Caco-2 (cell line): ENCODE measurements around the gene IPO4. TPM values are rescaled to one million over a fixed set of nuclear protein-coding genes. Genes with fewer than 3 reads are reported as not detected.

Experiments used
- BruUV-seq: library from RNA; stranded (reverse); fragments of 400-500 nt; replicated peaks from 2 replicates; lab custom pipeline; 2021; lab: Mats Ljungman, UMichigan
- CTCF ChIA-PET: fragments of 300-600 bp; sonication (Branson Sonifier 250); formaldehyde crosslinking; loops from one replicate; lab custom pipeline; 2022; ENCODE audit warnings: antibody characterized with exemption; lab: Charles Lee
- POLR2A ChIA-PET: fragments of 300-600 bp; sonication (Branson Sonifier 250); formaldehyde crosslinking; loops from one replicate; lab custom pipeline; 2022; ENCODE audit warnings: antibody characterized with exemption; lab: Charles Lee
- DNase-seq, 2 experiments: peaks; one replicate each; pipeline versions ENCODE4 v3.0.0 to v3.0.0-alpha.2; 2020 to 2022
- H3K27me3 ChIP-seq: replicated peaks from 2 replicates; pipeline ENCODE4 v1.6.0; 2011; ENCODE audit warnings: low read length; ENCODE audit not compliant: control insufficient read depth, insufficient read depth
- H3K36me3 ChIP-seq: 2 replicates; pipeline ENCODE4 v1.5.1; 2011; ENCODE audit warnings: low read length; ENCODE audit not compliant: control insufficient read depth, insufficient read depth
- H3K4me1 ChIP-seq: fragments of 250-450 bp; sonication (Bioruptor Pico); 2 replicates; pipeline ENCODE4 v1.5.1; 2020; ENCODE audit warnings: mild to moderate bottlenecking
- H3K4me3 ChIP-seq: 2 replicates; pipeline ENCODE4 v1.5.1; 2011; ENCODE audit warnings: low read depth, mild to moderate bottlenecking, control low read depth, low read length
- H3K9me3 ChIP-seq: fragments of 250-450 bp; sonication (Bioruptor Pico); 2 replicates; pipeline ENCODE4 v1.5.1; 2020; ENCODE audit warnings: mild to moderate bottlenecking, moderate library complexity
- H3K27ac Mint-ChIP-seq: one replicate; pipeline ENCODE4 v1.8.0; 2022; ENCODE audit warnings: mixed read lengths; ENCODE audit not compliant: unreplicated experiment
- H3K27me3 Mint-ChIP-seq: one replicate; pipeline ENCODE4 v1.8.0; 2022; ENCODE audit warnings: mixed read lengths; ENCODE audit not compliant: insufficient read depth, unreplicated experiment
- H3K36me3 Mint-ChIP-seq: one replicate; pipeline ENCODE4 v1.8.0; 2022; ENCODE audit warnings: mild to moderate bottlenecking, mixed read lengths; ENCODE audit not compliant: insufficient read depth, unreplicated experiment
- H3K4me1 Mint-ChIP-seq: one replicate; pipeline ENCODE4 v1.8.0; 2022; ENCODE audit warnings: low read depth, mixed read lengths; ENCODE audit not compliant: unreplicated experiment
- H3K4me3 Mint-ChIP-seq: one replicate; pipeline ENCODE4 v1.8.0; 2022; ENCODE audit warnings: mild to moderate bottlenecking, moderate library complexity, mixed read lengths; ENCODE audit not compliant: unreplicated experiment
- H3K9me3 Mint-ChIP-seq: one replicate; pipeline ENCODE4 v1.8.0; 2022; ENCODE audit warnings: mixed read lengths; ENCODE audit not compliant: unreplicated experiment
- CTCF ChIP-seq, 2 experiments: fragments of 200-600 bp in 1 of 2; IDR thresholded peaks; 1 replicate in 1 of 2; 2 replicates in 1 of 2; pipeline versions ENCODE4 v1.5.1 to v1.8.0; 2011 to 2022; ENCODE audit warnings: antibody characterized with exemption in 1 of 2, control low read depth in 1 of 2, inconsistent platforms in 1 of 2, low read depth in 1 of 2, low read length in 1 of 2, mild to moderate bottlenecking in 1 of 2, moderate library complexity in 1 of 2; ENCODE audit not compliant: insufficient read depth in 1 of 2, severe bottlenecking in 1 of 2, unreplicated experiment in 1 of 2
- intact Hi-C: fragments of 100-400 bp; cut with micrococcal nuclease; formaldehyde crosslinking; loops from one replicate; pipeline ENCODE4 v1.10.0; 2022; ENCODE audit not compliant: unreplicated experiment
- total RNA-seq: library from RNA; stranded (reverse); gene quantifications from 2 replicates; pipeline ENCODE4 v1.2.3, GENCODE V29; 2022

Gene IPO4
- total RNA-seq, 1 experiment from 2014 or later = 85.4 TPM

DNA sequence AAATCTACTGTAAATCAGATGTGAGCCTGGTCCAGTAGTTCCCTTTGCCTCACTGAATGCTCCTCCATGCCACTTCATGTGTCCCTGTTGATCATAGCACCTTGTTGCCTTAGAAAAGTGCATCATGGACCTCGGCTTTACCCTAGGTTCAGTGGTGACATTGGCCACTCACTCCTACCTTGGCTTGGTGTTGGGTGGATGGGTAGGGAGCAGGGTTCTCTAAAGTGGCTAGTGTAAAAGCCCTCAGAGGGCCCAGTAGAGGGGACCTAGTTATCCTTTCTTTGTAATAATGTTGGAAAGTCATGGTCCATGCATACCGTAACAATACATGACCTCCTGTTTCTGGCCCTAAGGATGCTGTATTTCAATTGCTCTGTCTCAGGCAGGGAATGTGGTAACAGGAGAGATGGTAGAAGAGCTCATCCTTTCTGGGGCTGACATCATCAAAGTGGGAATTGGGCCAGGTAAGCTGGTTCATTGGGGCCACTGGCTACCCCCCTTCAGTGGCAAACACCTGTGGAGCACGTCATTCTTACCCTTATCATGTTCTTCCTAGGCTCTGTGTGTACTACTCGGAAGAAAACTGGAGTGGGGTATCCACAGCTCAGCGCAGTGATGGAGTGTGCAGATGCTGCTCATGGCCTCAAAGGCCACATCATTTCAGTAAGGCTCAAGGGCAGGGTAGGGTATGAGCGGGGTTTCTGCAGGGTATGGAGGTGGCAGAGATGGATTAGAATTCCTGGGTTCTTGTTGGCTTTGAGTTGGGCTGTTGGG is 48.3 kb upstream of the IPO4 start:
- CTCF ChIA-PET = no interaction called here

GRCh38 chr14:24235804-24236688 is 47.4 kb upstream of the IPO4 start:
- no peaks in the 10 kb centered on the region for H3K27me3 Mint-ChIP-seq
- Histone ChIP-seq H3K27me3 (no peaks in the 10 kb centered on the region), H3K9me3 (no peaks in the 10 kb centered on the region), H3K4me3 (no peak overlapping the region), H3K36me3 (peaks cover 5% of the 10 kb centered on the region), H3K4me1 (no peaks in the 10 kb centered on the region)
- CTCF ChIA-PET = no interaction called here
- POLR2A ChIA-PET = no interaction called here
- DNase-seq = no peak
- H3K9me3 Mint-ChIP-seq = no peaks in the 10 kb centered on the region
- intact Hi-C loops = no loop called here
- no peak overlapping the region for H3K4me3 Mint-ChIP-seq
- H3K36me3 Mint-ChIP-seq = peaks cover 46% of the 10 kb centered on the region
- no peak overlapping the region for H3K27ac Mint-ChIP-seq
- no peak for TF ChIP-seq CTCF (IDR thresholded peaks at IDR 0.05; ENCODE audit: insufficient read depth in 1 of 2, low read depth in 1 of 2, low read length in 1 of 2, severe bottlenecking in 1 of 2, unreplicated experiment in 1 of 2)
- peaks cover 9% of the 10 kb centered on the region for H3K4me1 Mint-ChIP-seq
- BruUV-seq = no TSS peak

More for the DNA sequence above, 48.3 kb upstream of the IPO4 start:
- no peaks in the 10 kb centered on the region for H3K27me3 ChIP-seq
- H3K4me3 ChIP-seq = no peak overlapping the region
- H3K9me3 Mint-ChIP-seq = no peaks in the 10 kb centered on the region
- intact Hi-C loops = no loop called here
- no TSS peak for BruUV-seq
- H3K36me3 ChIP-seq = peaks cover 5% of the 10 kb centered on the region
- peaks cover 50% of the 10 kb centered on the region for H3K36me3 Mint-ChIP-seq
- no peak for DNase-seq
- POLR2A ChIA-PET = interaction anchor here (1.5 kb wide), 1 partner anchor 23 kb away, joined by 4 read pairs; no protein-coding TSS in a partner anchor
- no peaks in the 10 kb centered on the region for H3K9me3 ChIP-seq
- peaks cover 9% of the 10 kb centered on the region for H3K4me1 Mint-ChIP-seq
- no peak overlapping the region for H3K4me3 Mint-ChIP-seq
- no peak overlapping the region for H3K27ac Mint-ChIP-seq
- no peaks in the 10 kb centered on the region for H3K27me3 Mint-ChIP-seq
- no peak for TF ChIP-seq CTCF (IDR thresholded peaks at IDR 0.05; ENCODE audit: insufficient read depth in 1 of 2, low read depth in 1 of 2, low read length in 1 of 2, severe bottlenecking in 1 of 2, unreplicated experiment in 1 of 2)
- no peaks in the 10 kb centered on the region for H3K4me1 ChIP-seq
